Tibial nerve (tissue), 3 donors: ENCODE data around the gene PLCB1.

Experiments used
- POLR2A ChIP-seq, 2 donors: fragments of 450-650 bp; IDR thresholded peaks; one replicate each; pipeline ENCODE4 v1.6.1; 2017; ENCODE audit warnings: antibody characterized with exemption in 2 of 2, mild to moderate bottlenecking in 2 of 2, moderate library complexity in 2 of 2
- TF ChIP-seq, protein P1 (sequence below), 5 experiments: fragments of 200-600 bp in 3 of 5; fragments of 450-650 bp in 2 of 5; sonication (generic) in 3 of 5; IDR thresholded peaks; one replicate each; pipeline ENCODE4 v1.5.1; 2016 to 2019; ENCODE audit warnings: antibody characterized with exemption in 5 of 5, mild to moderate bottlenecking in 3 of 5, moderate library complexity in 2 of 5

DNA sequence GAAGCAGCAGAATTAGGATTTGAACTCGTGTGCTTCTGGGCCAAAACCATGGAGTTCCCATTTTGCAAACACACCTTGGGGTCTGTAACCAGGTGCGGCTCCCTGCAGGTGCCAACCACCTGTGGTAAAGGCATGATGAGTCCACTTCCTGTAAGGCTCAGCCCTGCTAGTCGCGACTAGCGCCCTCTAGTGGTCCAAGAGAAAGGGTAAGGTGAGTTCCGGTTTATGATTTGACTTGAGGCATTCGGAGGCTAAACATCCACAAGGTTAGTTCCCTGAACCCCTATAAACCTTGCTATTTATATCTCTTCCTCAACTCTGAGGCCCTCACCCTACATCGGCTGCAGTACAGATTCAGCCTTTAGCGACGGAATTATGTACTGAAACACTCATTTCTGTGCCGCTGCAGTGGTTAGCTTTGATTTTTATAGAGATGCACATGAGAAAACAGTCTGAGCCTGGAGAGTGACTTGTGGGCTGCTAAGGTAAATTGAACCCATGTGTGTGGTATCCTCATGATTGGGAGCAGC, 173.4 kb downstream of the PLCB1 start:
- TF ChIP-seq, protein P1, sequence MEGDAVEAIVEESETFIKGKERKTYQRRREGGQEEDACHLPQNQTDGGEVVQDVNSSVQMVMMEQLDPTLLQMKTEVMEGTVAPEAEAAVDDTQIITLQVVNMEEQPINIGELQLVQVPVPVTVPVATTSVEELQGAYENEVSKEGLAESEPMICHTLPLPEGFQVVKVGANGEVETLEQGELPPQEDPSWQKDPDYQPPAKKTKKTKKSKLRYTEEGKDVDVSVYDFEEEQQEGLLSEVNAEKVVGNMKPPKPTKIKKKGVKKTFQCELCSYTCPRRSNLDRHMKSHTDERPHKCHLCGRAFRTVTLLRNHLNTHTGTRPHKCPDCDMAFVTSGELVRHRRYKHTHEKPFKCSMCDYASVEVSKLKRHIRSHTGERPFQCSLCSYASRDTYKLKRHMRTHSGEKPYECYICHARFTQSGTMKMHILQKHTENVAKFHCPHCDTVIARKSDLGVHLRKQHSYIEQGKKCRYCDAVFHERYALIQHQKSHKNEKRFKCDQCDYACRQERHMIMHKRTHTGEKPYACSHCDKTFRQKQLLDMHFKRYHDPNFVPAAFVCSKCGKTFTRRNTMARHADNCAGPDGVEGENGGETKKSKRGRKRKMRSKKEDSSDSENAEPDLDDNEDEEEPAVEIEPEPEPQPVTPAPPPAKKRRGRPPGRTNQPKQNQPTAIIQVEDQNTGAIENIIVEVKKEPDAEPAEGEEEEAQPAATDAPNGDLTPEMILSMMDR (IDR thresholded peaks at IDR 0.05): peak in 3 of 5 experiments; percentile 23 to 39 (median 27)
- TF ChIP-seq POLR2A (IDR thresholded peaks at IDR 0.05): no peak
